Measurements from ENCODE around the gene PLXNA2. TPM values are rescaled to one million over a fixed set of nuclear protein-coding genes. Genes with fewer than 3 reads are reported as not detected.

The PLXNA2 gene
- total and polyA plus RNA-seq, 3 donors from 2014 or later = 4.1 to 5.5 (median 4.7) TPM

GRCh38 chr1:208252836-208253576 is 8.8 kb upstream of the PLXNA2 start:
- TF ChIP-seq CTCF (IDR thresholded peaks at IDR 0.05) = no peak
- no peak for TF ChIP-seq POLR2A (IDR thresholded peaks at IDR 0.05)
- Histone ChIP-seq H3K9me3 (no peaks in the 10 kb centered on the region), H3K36me3 (ENCODE audit: low read depth, missing control alignments) (no peaks in the 10 kb centered on the region), H3K4me3 (no peak overlapping the region), H3K27ac (peak overlapping the region; percentile 37 to 83), H3K27me3 (no peaks in the 10 kb centered on the region), H3K4me1 (peaks cover 25% of the 10 kb centered on the region)
- no peak for DNase-seq
- intact Hi-C loops (cut with DNase I; ENCODE audit: low total_unique reads) = no loop called here
- WGBS, 2 donors = 35 to 38% methylated on average over 7 of the region's 7 CpGs

DNA sequence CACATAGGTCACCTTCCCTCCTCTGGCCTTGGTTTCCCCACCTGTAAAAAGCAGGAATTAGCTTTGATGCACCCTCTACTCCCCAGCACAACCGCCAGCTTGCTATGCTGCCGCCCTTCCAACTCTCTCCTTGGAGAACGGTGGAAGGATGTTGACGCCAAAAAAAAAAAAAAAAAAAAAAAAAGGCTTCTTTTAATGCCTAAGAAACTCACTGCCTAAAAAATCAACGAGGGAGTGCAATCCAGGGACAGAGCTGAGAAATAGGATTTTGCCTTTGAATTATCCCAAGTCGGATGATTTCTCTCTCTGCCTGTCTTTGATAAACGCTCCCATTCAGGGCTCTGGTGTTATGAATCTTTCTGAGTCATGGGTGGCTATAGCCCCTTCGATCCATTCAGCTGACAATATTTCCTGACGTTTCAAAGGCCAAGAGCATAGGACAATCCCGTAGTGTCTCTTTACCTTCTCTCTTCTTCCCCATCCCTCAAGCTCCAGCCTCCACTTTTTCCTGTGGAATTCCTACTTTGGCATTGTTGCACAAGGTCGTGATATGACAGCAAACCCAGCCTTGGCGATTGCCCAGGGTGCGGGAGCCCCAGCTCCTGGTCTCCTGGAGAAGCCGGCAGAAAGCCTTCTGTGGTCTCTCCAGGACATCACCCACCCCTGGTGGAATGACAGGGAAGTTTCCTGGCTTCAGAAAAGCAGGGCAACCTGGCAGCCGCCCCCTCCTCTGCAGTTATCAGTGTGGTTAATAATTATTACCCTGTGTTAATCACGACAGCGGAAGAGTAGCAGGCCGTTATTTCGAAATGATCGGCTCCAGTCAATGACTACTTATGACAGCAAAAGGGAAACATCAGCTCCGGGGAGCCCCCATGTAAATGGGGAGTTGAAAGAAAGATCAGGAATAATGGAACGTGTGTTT is 8.0 kb upstream of the PLXNA2 start:
- WGBS, 2 donors = 31 to 33% methylated on average over 20 to 22 of the region's 22 CpGs
- Histone ChIP-seq H3K27me3 (no peaks in the 10 kb centered on the region), H3K27ac (peak overlapping the region; percentile 37 to 83), H3K36me3 (ENCODE audit: low read depth, missing control alignments) (no peaks in the 10 kb centered on the region), H3K4me1 (peaks cover 25% of the 10 kb centered on the region), H3K4me3 (no peak overlapping the region), H3K9me3 (no peaks in the 10 kb centered on the region)
- intact Hi-C loops (cut with DNase I; ENCODE audit: low total_unique reads) = no loop called here
- peak; percentile 43 for DNase-seq
- TF ChIP-seq POLR2A (IDR thresholded peaks at IDR 0.05) = no peak
- peak; percentile 29 to 53 (median 33) for TF ChIP-seq CTCF (IDR thresholded peaks at IDR 0.05)

DNA sequence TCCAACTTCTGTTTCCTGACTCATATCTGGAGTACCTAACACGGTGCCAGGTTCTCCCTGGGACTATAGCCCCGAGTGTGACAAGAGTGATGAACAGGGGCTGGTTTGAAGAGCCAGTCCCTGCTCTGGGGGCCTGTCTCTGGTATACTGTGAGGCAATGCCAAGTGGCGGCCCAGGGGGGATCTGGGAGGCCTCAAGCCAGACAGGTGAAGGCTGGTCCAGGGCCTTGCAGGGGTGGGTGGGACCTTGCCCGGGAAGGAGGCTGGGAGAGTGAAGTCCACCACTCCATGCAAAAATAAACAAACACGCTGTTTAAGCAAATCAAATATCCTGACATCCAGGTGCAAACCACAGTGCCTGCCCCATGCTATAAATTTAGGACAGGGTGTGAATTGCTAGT is 6.8 kb upstream of the PLXNA2 start:
- intact Hi-C loops (cut with DNase I; ENCODE audit: low total_unique reads) = no loop called here
- Histone ChIP-seq H3K9me3 (no peaks in the 10 kb centered on the region), H3K27ac (no peak overlapping the region), H3K36me3 (ENCODE audit: low read depth, missing control alignments) (no peaks in the 10 kb centered on the region), H3K4me3 (no peak overlapping the region), H3K27me3 (no peaks in the 10 kb centered on the region), H3K4me1 (peaks cover 25% of the 10 kb centered on the region)
- WGBS, 2 donors = 80 to 89% methylated on average over 4 to 5 of the region's 5 CpGs
- DNase-seq = no peak
- TF ChIP-seq CTCF (IDR thresholded peaks at IDR 0.05) (no peak), POLR2A (IDR thresholded peaks at IDR 0.05) (no peak)

- intact Hi-C loops (cut with DNase I; ENCODE audit: low total_unique reads) = no loop called here
Observed at GRCh38 chr1:208250613-208251012, 6.4 kb upstream of the PLXNA2 start.

More at GRCh38 chr1:208250613-208251012, 6.4 kb upstream of the PLXNA2 start:
- no peak for DNase-seq
- Histone ChIP-seq H3K27ac (no peak overlapping the region), H3K4me1 (peaks cover 25% of the 10 kb centered on the region), H3K4me3 (no peak overlapping the region), H3K36me3 (ENCODE audit: low read depth, missing control alignments) (no peaks in the 10 kb centered on the region), H3K9me3 (no peaks in the 10 kb centered on the region), H3K27me3 (no peaks in the 10 kb centered on the region)
- no peak for TF ChIP-seq POLR2A (IDR thresholded peaks at IDR 0.05)
- TF ChIP-seq CTCF (IDR thresholded peaks at IDR 0.05) = no peak
- WGBS, 2 donors = 69 to 70% methylated on average over 6 of the region's 6 CpGs
